ENCODE results near the gene GPR137. TPM values are rescaled to one million over a fixed set of nuclear protein-coding genes. Genes with fewer than 3 reads are reported as not detected.

The GPR137 gene
- total and polyA plus RNA-seq, 9 of the 15 experiments (the other 6 are each of a cell fraction or from before 2014, with no cell fraction given): 0.32 to 26.7 (median 10.7) TPM

DNA sequence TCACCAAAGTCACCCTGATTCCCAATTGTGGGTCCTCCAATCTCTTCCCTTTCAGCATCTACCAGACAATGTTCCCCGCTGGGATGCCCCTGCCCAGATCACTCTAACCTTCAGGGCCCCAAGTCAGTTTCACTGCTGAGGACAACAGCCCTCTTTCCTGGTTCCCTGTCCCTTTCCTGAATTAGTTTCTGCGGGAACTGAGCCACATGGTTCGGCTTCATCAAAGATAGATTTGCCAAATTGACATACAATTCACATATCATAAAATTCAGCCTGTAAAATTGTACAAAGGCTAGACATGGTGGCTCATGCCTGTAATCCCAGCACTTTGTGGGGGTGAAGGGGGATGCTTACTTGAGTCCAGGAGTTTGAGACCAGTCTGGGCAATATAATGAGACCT is 42.3 kb downstream of the GPR137 start:
- no peaks in the 10 kb centered on the region; the same call in 2 of the 3 replicates for H3K36me3 ChIP-seq (ENCODE audit: control insufficient read depth, insufficient read depth, low read length)
- no peak for ATAC-seq
- H4K20me1 ChIP-seq (replicated peaks; ENCODE audit: control insufficient read depth, insufficient read depth, low read length): no peaks in the 10 kb centered on the region
- CTCF ChIA-PET (ENCODE audit: low intra/inter-chr PET ratio): no interaction called here
- POLR2A ChIA-PET: interaction anchor here (1.5 kb wide), 1 partner anchor 10 kb away, joined by 6 read pairs; the partner anchor contains the start of genes PRDX5 and TRMT112
- H3K9me1 ChIP-seq (ENCODE audit: control insufficient read depth, insufficient read depth, low read length): no peaks in the 10 kb centered on the region
- TF ChIP-seq CXXC5 (CRISPR knock-in tag; IDR thresholded peaks at IDR 0.05) (no peak), FIP1L1 (IDR thresholded peaks at IDR 0.05; ENCODE audit: low read depth, low read length, poor library complexity, severe bottlenecking) (no peak), ZSCAN32 (CRISPR knock-in tag; IDR thresholded peaks at IDR 0.05) (no peak), GTF2F1 (IDR thresholded peaks at IDR 0.05; ENCODE audit: low read depth, low read length) (no peak), TBP (optimal IDR thresholded peaks at IDR 0.05; ENCODE audit: low read depth, low read length) (no peak), TBL1XR1 (IDR thresholded peaks at IDR 0.05; ENCODE audit: low read length in 2 of 2) (no peak), ZNF354B (CRISPR knock-in tag; IDR thresholded peaks at IDR 0.05) (no peak)
- DNase-seq (ENCODE audit: extremely low read depth in 1 of 4, low spot score in 3 of 4): no peak
- in situ Hi-C loops (cut with MboI): no loop called here
- no peak overlapping the region for H3K27ac ChIP-seq (ENCODE audit: extremely low read depth, low read depth, low read length)
- no peak overlapping the region for H3K4me3 ChIP-seq
- BruUV-seq (replicated peaks): no TSS peak
- no peak overlapping the region for H2AFZ ChIP-seq (ENCODE audit: low read depth, low read length)
- H3K9ac ChIP-seq (ENCODE audit: insufficient read depth in 1 of 2, low read depth in 2 of 2, low read length in 2 of 2): no peak overlapping the region
- intact Hi-C loops (cut with micrococcal nuclease): no loop called here
- H3K27me3 ChIP-seq (ENCODE audit: control insufficient read depth in 2 of 2, insufficient read depth in 2 of 2, low read length in 2 of 2): no peaks in the 10 kb centered on the region
- H3K9me3 ChIP-seq (replicated peaks; ENCODE audit: control insufficient read depth, insufficient read depth, low read depth, low read length): no peaks in the 10 kb centered on the region; the same call in 1 of the 2 replicates
- H3K4me1 ChIP-seq (replicated peaks in 1 of 2; ENCODE audit: control insufficient read depth in 2 of 2, insufficient read depth in 2 of 2, low read length in 2 of 2): peaks cover 21 to 44% of the 10 kb centered on the region in 2 experiments
- no peak overlapping the region for H3K4me2 ChIP-seq (ENCODE audit: insufficient read depth, low read length)
- 89% methylated on average over 3 of the region's 3 CpGs for WGBS (ENCODE audit: insufficient coverage, low coverage, missing lambda C conversion rate)
- no peak for FAIRE-seq
- no peaks in the 10 kb centered on the region for H3K79me2 ChIP-seq (ENCODE audit: control insufficient read depth, insufficient read depth, low read length)
